ENCODE data around the gene CDK11B. TPM values are rescaled to one million over a fixed set of nuclear protein-coding genes. Genes with fewer than 3 reads are reported as not detected.
A peak's percentile ranks its signal among the peaks of the same experiment; 100 is the strongest.

The CDK11B gene
- total RNA-seq, 4 donors from 2014 or later, result 27.2 to 68.9 (median 33.0) TPM

DNA sequence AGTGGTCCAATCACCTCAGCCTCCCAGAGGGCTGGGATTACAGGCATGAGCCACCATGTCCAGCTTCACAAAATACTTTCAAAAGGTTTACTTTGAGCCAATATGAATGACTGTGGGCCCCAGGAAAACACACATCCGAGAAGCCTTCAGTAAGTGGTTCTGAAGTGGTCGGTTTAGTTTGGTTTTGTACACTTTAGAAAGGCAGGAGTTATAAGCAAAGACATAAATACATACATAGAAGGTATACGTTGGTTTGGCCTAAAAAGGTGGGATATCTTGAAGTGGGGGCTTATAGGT, 46.8 kb downstream of the CDK11B start:
- H3K4me1 ChIP-seq, result peaks cover 22 to 34% (median 30%) of the 10 kb centered on the region in 4 donors
- no peak for DNase-seq (ENCODE audit: extremely low spot score)
- no peaks in the 10 kb centered on the region for H3K9me3 ChIP-seq
- no peak overlapping the region for H3K4me3 ChIP-seq
- TF ChIP-seq, protein P1, sequence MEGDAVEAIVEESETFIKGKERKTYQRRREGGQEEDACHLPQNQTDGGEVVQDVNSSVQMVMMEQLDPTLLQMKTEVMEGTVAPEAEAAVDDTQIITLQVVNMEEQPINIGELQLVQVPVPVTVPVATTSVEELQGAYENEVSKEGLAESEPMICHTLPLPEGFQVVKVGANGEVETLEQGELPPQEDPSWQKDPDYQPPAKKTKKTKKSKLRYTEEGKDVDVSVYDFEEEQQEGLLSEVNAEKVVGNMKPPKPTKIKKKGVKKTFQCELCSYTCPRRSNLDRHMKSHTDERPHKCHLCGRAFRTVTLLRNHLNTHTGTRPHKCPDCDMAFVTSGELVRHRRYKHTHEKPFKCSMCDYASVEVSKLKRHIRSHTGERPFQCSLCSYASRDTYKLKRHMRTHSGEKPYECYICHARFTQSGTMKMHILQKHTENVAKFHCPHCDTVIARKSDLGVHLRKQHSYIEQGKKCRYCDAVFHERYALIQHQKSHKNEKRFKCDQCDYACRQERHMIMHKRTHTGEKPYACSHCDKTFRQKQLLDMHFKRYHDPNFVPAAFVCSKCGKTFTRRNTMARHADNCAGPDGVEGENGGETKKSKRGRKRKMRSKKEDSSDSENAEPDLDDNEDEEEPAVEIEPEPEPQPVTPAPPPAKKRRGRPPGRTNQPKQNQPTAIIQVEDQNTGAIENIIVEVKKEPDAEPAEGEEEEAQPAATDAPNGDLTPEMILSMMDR (IDR thresholded peaks at IDR 0.05), result no peak
- TF ChIP-seq POLR2AphosphoS5 (IDR thresholded peaks at IDR 0.05), result no peak
- TF ChIP-seq POLR2A (IDR thresholded peaks at IDR 0.05; ENCODE audit: low read depth), result no peak
- TF ChIP-seq EP300 (IDR thresholded peaks at IDR 0.05), result no peak
- intact Hi-C loops (cut with DNase I), result no loop called here
- H3K27ac ChIP-seq (replicated peaks in 1 of 4), result peak overlapping the region in 1 of 4 donors; percentile 63
- 88% methylated on average over 3 of the region's 3 CpGs for WGBS
- no peaks in the 10 kb centered on the region for H3K27me3 ChIP-seq
- peaks cover 0 to under 1% (median 0%) of the 10 kb centered on the region in 4 donors for H3K36me3 ChIP-seq

DNA sequence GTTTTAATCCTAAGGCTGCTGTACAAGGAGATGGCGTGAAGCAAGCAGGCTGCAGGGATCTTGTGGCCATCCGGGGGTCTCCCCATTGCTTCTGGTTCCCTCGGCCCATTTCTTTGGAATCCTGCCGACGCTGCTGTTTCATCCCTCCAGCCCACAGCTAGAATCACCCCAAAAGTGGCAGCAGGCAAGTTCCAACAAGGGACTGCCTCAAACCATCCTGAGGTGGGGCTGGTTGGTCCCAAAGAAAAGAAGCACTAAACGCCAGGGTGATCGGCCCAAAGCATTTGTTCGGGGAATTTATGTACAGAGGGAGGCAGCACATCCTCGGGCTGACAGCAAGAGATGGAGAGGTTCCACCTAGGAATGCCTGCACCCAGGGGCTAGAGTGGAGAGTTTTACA, 48.0 kb downstream of the CDK11B start:
- Histone ChIP-seq H3K36me3 (no peaks in the 10 kb centered on the region), H3K9me3 (no peaks in the 10 kb centered on the region), H3K4me3 (no peak overlapping the region), H3K27ac (replicated peaks in 1 of 4) (peak overlapping the region in 3 of 4 donors; percentile 16 to 63 (median 28)), H3K4me1 (peaks cover 15 to 24% (median 21%) of the 10 kb centered on the region in 4 donors), H3K27me3 (no peaks in the 10 kb centered on the region)
- intact Hi-C loops (cut with DNase I), result no loop called here
- 65% methylated on average over 9 of the region's 9 CpGs for WGBS
- no peak for DNase-seq (ENCODE audit: extremely low spot score)
- TF ChIP-seq POLR2A (IDR thresholded peaks at IDR 0.05; ENCODE audit: low read depth) (no peak), EP300 (IDR thresholded peaks at IDR 0.05) (no peak), POLR2AphosphoS5 (IDR thresholded peaks at IDR 0.05) (no peak)
- TF ChIP-seq, protein P1 (IDR thresholded peaks at IDR 0.05), result no peak

GRCh38 chr1:1609822-1610485, 48.9 kb downstream of the CDK11B start:
- H3K9me3 ChIP-seq, result no peaks in the 10 kb centered on the region
- H3K27ac ChIP-seq (replicated peaks in 1 of 4), result no peak overlapping the region
- intact Hi-C loops (cut with DNase I), result no loop called here
- H3K4me3 ChIP-seq, result no peak overlapping the region
- WGBS, result 77% methylated on average over 12 of the region's 12 CpGs
- no peaks in the 10 kb centered on the region for H3K36me3 ChIP-seq
- peaks cover 15 to 24% (median 20%) of the 10 kb centered on the region in 4 donors for H3K4me1 ChIP-seq
- no peak for DNase-seq (ENCODE audit: extremely low spot score)
- H3K27me3 ChIP-seq, result peaks cover 0 to 6% (median 0%) of the 10 kb centered on the region in 4 donors
- TF ChIP-seq POLR2AphosphoS5 (IDR thresholded peaks at IDR 0.05) (no peak), EP300 (IDR thresholded peaks at IDR 0.05) (no peak), POLR2A (IDR thresholded peaks at IDR 0.05; ENCODE audit: low read depth) (no peak)
- TF ChIP-seq, protein P1 (IDR thresholded peaks at IDR 0.05), result no peak

DNA sequence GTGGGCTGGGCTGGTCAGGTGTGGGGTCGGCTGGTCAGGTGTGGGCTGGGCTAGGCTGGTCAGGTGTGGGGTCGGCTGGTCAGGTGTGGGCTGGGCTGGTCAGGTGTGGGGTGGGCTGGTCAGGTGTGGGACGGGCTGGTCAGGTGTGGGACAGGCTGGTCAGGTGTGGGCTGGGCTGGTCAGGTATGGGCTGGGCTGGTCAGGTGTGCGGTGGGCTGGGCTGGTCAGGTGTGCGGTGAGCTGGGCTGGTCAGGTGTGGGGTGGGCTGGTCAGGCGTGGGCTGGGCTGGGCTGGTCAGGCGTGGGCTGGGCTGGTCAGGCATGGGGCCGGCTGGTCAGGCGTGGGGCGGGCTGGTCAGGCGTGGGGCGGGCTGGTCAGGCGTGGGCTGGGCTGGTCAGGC, 52.6 kb downstream of the CDK11B start:
- H3K27ac ChIP-seq (replicated peaks in 1 of 4), result no peak overlapping the region
- H3K27me3 ChIP-seq, result peaks cover 0 to 41% (median 4%) of the 10 kb centered on the region in 4 donors
- no peaks in the 10 kb centered on the region for H3K36me3 ChIP-seq
- TF ChIP-seq POLR2AphosphoS5 (IDR thresholded peaks at IDR 0.05) (no peak), POLR2A (IDR thresholded peaks at IDR 0.05; ENCODE audit: low read depth) (no peak)
- TF ChIP-seq, protein P1 (IDR thresholded peaks at IDR 0.05), result no peak
- intact Hi-C loops (cut with DNase I), result no loop called here
- H3K9me3 ChIP-seq, result no peaks in the 10 kb centered on the region
- 97% methylated on average over 10 of the region's 13 CpGs for WGBS
- no peak overlapping the region for H3K4me3 ChIP-seq
- DNase-seq (ENCODE audit: extremely low spot score), result no peak
- H3K4me1 ChIP-seq, result peaks cover 0 to 6% (median 0%) of the 10 kb centered on the region in 4 donors

DNA sequence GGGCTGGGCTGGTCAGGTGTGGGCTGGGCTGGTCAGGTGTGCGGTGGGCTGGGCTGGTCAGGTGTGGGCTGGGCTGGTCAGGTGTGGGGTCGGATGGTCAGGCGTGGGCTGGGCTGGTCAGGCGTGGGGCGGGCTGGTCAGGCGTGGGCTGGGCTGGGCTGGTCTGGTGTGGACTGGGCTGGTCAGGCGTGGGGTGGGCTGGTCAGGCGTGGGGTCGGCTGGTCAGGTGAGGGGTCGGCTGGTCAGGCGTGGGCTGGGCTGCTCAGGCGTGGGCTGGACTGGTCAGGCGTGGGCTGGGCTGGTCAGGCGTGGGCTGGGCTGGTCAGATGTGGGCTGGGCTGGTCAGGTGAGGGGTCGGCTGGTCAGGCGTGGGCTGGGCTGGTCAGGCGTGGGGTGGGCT, 53.1 kb downstream of the CDK11B start:
- TF ChIP-seq POLR2A (IDR thresholded peaks at IDR 0.05; ENCODE audit: low read depth), result no peak
- TF ChIP-seq POLR2AphosphoS5 (IDR thresholded peaks at IDR 0.05), result no peak
- TF ChIP-seq EP300 (IDR thresholded peaks at IDR 0.05), result no peak
- TF ChIP-seq, protein P1 (IDR thresholded peaks at IDR 0.05), result no peak
- DNase-seq (ENCODE audit: extremely low spot score), result no peak
- Histone ChIP-seq H3K36me3 (no peaks in the 10 kb centered on the region), H3K4me1 (peaks cover 0 to 4% (median 3%) of the 10 kb centered on the region in 4 donors), H3K4me3 (no peak overlapping the region), H3K9me3 (no peaks in the 10 kb centered on the region), H3K27ac (replicated peaks in 1 of 4) (no peak overlapping the region), H3K27me3 (peaks cover 0 to 46% (median 9%) of the 10 kb centered on the region in 4 donors)
- 96% methylated on average over 12 of the region's 17 CpGs for WGBS
- intact Hi-C loops (cut with DNase I), result no loop called here

All from esophagus muscularis mucosa (tissue), 4 donors.